GM21526 (cell line): ENCODE data around the gene TTC33.

Source experiments
- ATAC-seq: cut with Tn5 transposase; IDR thresholded peaks from one replicate; pipeline ENCODE4 v1.9.1; 2021; ENCODE audit warnings: moderate library complexity; ENCODE audit not compliant: unreplicated experiment, low FRiP score

TTC33 gene

GRCh38 chr5:40682154-40683017 is 73.4 kb downstream of the TTC33 start:
- no peak for ATAC-seq

- ATAC-seq: peak; percentile 27
These were observed 74.2 kb downstream of the TTC33 start for GRCh38 chr5:40681363-40682153.

- no peak for ATAC-seq
These were observed 74.9 kb downstream of the TTC33 start for GRCh38 chr5:40680741-40681362.

GRCh38 chr5:40679913-40680681 is 75.7 kb downstream of the TTC33 start, which contains the start of gene PTGER4:
PTGER4 (plus strand) TSS chr5:40679915; CDS start chr5:40680994, 1,079 bp downstream.
- peak; percentile 38 for ATAC-seq

- peak; percentile 78 for ATAC-seq
These were observed 76.4 kb downstream of the TTC33 start for GRCh38 chr5:40679148-40679912.

- ATAC-seq: no peak
These were observed 77.2 kb downstream of the TTC33 start for GRCh38 chr5:40678460-40679147.

GRCh38 chr5:40678026-40678425 is 77.7 kb downstream of the TTC33 start:
- no peak for ATAC-seq

- ATAC-seq: no peak
These were observed 78.3 kb downstream of the TTC33 start for GRCh38 chr5:40677456-40677855.

- no peak for ATAC-seq
These were observed 79.0 kb downstream of the TTC33 start for GRCh38 chr5:40676613-40677343.

- no peak for ATAC-seq
These were observed 80.2 kb downstream of the TTC33 start for GRCh38 chr5:40675396-40676133.

- ATAC-seq: no peak
These were observed 81.0 kb downstream of the TTC33 start for GRCh38 chr5:40674661-40675235.

GRCh38 chr5:40672425-40672824 is 83.3 kb downstream of the TTC33 start:
- ATAC-seq: no peak

GRCh38 chr5:40669606-40670390 is 86.0 kb downstream of the TTC33 start:
- ATAC-seq: no peak

GRCh38 chr5:40667161-40667663 is 88.5 kb downstream of the TTC33 start:
- no peak for ATAC-seq

GRCh38 chr5:40666657-40667056 is 89.1 kb downstream of the TTC33 start:
- no peak for ATAC-seq

- ATAC-seq: no peak
These were observed 90.0 kb downstream of the TTC33 start for GRCh38 chr5:40665635-40666298.
